Measurements from ENCODE around the gene MED22. TPM values are rescaled to one million over a fixed set of nuclear protein-coding genes. Genes with fewer than 3 reads are reported as not detected.

Gene MED22
- total RNA-seq, 1 experiment from 2014 or later = 18.6 TPM

DNA sequence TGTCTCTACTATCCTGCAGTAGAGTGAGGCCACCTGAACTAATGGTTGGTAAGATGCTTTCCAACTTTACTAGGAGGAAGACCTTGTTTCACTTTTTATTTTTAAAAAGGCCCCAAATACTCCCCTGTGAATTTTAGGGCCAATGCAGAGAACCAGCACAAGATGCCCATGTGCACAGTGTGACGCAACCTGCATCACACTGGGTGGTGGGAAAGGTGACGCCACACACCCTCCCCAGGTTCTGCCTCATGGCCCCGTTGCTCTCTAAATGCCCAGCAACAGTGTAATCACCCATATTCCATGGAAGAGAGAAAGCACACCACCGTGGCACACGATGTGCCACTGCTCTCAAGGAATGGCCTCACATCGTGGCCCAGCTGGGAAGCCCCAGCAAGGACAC, 21.5 kb upstream of the MED22 start:
- no peak overlapping the region for H3K27ac ChIP-seq (ENCODE audit: low read depth, low read length)
- peaks cover 31 to 54% of the 10 kb centered on the region in 2 experiments; a peak in 3 of 4 replicates for H3K36me3 ChIP-seq (ENCODE audit: control insufficient read depth in 1 of 2, insufficient read depth in 2 of 2, low read length in 2 of 2)
- H2AFZ ChIP-seq (ENCODE audit: low read depth, low read length, poor library complexity, severe bottlenecking) = no peak overlapping the region
- no peaks in the 10 kb centered on the region for H3K27me3 ChIP-seq (ENCODE audit: insufficient read depth, low read length)
- POLR2A ChIA-PET = no interaction called here
- BruUV-seq (replicated peaks) = no TSS peak
- no peak for DNase-seq (ENCODE audit: low read depth, low spot score)
- peaks cover 0 to 2% of the 10 kb centered on the region in 2 experiments; a peak in 2 of 4 replicates for H3K4me1 ChIP-seq (ENCODE audit: control insufficient read depth in 1 of 2, insufficient read depth in 2 of 2, low read length in 2 of 2)
- ATAC-seq = no peak
- no peak overlapping the region for H3K4me2 ChIP-seq (ENCODE audit: low read length)
- no peak overlapping the region for H3K4me3 ChIP-seq (replicated peaks in 1 of 2; ENCODE audit: low read depth in 1 of 2, low read length in 2 of 2)
- no peaks in the 10 kb centered on the region for H3K9me2 ChIP-seq (ENCODE audit: insufficient read depth)
- TF ChIP-seq, protein P1, sequence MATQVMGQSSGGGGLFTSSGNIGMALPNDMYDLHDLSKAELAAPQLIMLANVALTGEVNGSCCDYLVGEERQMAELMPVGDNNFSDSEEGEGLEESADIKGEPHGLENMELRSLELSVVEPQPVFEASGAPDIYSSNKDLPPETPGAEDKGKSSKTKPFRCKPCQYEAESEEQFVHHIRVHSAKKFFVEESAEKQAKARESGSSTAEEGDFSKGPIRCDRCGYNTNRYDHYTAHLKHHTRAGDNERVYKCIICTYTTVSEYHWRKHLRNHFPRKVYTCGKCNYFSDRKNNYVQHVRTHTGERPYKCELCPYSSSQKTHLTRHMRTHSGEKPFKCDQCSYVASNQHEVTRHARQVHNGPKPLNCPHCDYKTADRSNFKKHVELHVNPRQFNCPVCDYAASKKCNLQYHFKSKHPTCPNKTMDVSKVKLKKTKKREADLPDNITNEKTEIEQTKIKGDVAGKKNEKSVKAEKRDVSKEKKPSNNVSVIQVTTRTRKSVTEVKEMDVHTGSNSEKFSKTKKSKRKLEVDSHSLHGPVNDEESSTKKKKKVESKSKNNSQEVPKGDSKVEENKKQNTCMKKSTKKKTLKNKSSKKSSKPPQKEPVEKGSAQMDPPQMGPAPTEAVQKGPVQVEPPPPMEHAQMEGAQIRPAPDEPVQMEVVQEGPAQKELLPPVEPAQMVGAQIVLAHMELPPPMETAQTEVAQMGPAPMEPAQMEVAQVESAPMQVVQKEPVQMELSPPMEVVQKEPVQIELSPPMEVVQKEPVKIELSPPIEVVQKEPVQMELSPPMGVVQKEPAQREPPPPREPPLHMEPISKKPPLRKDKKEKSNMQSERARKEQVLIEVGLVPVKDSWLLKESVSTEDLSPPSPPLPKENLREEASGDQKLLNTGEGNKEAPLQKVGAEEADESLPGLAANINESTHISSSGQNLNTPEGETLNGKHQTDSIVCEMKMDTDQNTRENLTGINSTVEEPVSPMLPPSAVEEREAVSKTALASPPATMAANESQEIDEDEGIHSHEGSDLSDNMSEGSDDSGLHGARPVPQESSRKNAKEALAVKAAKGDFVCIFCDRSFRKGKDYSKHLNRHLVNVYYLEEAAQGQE (IDR thresholded peaks at IDR 0.05; ENCODE audit: low read depth) = no peak
- TF ChIP-seq ATF3 (IDR thresholded peaks at IDR 0.05) = no peak
- TF ChIP-seq CEBPB (IDR thresholded peaks at IDR 0.05; ENCODE audit: low read depth) = no peak
- CTCF ChIA-PET = no interaction called here
- no peaks in the 10 kb centered on the region for H3K9me3 ChIP-seq (ENCODE audit: control insufficient read depth in 1 of 2, insufficient read depth in 1 of 2, low read depth in 1 of 2, low read length in 2 of 2)
- intact Hi-C loops (cut with micrococcal nuclease) = no loop called here
- peaks cover 9% of the 10 kb centered on the region; the same call in 1 of the 2 replicates for H4K20me1 ChIP-seq (ENCODE audit: insufficient read depth)
- H3K9ac ChIP-seq (ENCODE audit: low read length) = no peak overlapping the region
- RAD21 ChIA-PET (ENCODE audit: low non-redundant PET in 1 of 2, low total read pairs in 2 of 2, uncharacterized antibody in 2 of 2, unreplicated experiment in 2 of 2) = no interaction called here
- H3K79me2 ChIP-seq (ENCODE audit: insufficient read depth, low read length) = peaks cover 84% of the 10 kb centered on the region

DNA sequence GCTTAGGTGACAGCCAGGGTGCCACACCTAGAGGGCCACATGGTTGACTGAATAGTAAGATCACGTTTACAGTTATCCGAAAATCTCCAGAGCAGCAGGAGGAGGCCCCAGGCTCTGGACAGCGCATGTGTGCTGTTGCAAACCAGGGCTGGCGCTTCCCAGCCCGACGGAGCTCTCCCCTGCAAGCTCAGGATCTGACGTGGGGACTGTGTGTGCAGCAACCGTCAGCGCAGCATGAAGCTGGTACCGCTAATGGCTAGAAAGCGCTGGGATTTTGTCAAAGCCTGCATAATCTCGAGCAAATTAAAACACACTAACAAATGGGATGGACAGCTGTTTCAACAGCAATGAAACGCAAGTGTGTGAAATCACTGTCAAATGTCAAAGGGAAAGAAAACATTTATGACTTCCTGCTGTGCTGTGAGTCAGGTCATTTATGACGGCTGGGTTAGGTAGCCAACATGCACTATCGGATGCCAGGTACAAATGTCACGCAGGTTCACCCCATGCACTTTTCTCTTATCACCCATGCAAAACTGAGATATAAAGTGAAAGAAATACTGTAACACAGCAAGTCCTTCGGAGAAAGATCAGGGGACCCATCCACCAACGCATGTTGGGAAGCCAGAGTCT, 20.4 kb upstream of the MED22 start:
- H3K9me2 ChIP-seq (ENCODE audit: insufficient read depth) = no peaks in the 10 kb centered on the region
- no peaks in the 10 kb centered on the region for H3K9me3 ChIP-seq (ENCODE audit: control insufficient read depth in 1 of 2, insufficient read depth in 1 of 2, low read depth in 1 of 2, low read length in 2 of 2)
- no peak for TF ChIP-seq YY1 (IDR thresholded peaks at IDR 0.05; ENCODE audit: extremely low read depth, insufficient replicate concordance, low read depth, low read length)
- TF ChIP-seq POLR2AphosphoS5 (IDR thresholded peaks at IDR 0.05; ENCODE audit: low read depth, low read length) = no peak
- no peak for TF ChIP-seq CBX3 (IDR thresholded peaks at IDR 0.05; ENCODE audit: low read depth)
- TF ChIP-seq SP1 (IDR thresholded peaks at IDR 0.05; ENCODE audit: low read depth) = no peak
- no peak for TF ChIP-seq ATF3 (IDR thresholded peaks at IDR 0.05)
- RAD21 ChIA-PET (ENCODE audit: low non-redundant PET in 1 of 2, low total read pairs in 2 of 2, uncharacterized antibody in 2 of 2, unreplicated experiment in 2 of 2) = no interaction called here
- H3K9ac ChIP-seq (ENCODE audit: low read length) = no peak overlapping the region
- no peak overlapping the region for H3K4me3 ChIP-seq (replicated peaks in 1 of 2; ENCODE audit: low read depth in 1 of 2, low read length in 2 of 2)
- H2AFZ ChIP-seq (ENCODE audit: low read depth, low read length, poor library complexity, severe bottlenecking) = no peak overlapping the region
- CTCF ChIA-PET = no interaction called here
- DNase-seq (ENCODE audit: low read depth, low spot score) (no peak), ATAC-seq (no peak)
- POLR2A ChIA-PET = no interaction called here
- no peak overlapping the region for H3K27ac ChIP-seq (ENCODE audit: low read depth, low read length)
- H3K27me3 ChIP-seq (ENCODE audit: insufficient read depth, low read length) = no peaks in the 10 kb centered on the region
- BruUV-seq (replicated peaks) = no TSS peak
- peaks cover 3% of the 10 kb centered on the region; the same call in 1 of the 2 replicates for H4K20me1 ChIP-seq (ENCODE audit: insufficient read depth)
- peaks cover 35 to 57% of the 10 kb centered on the region in 2 experiments; a peak in 3 of 4 replicates for H3K36me3 ChIP-seq (ENCODE audit: control insufficient read depth in 1 of 2, insufficient read depth in 2 of 2, low read length in 2 of 2)
- H3K79me2 ChIP-seq (ENCODE audit: insufficient read depth, low read length) = peaks cover 77% of the 10 kb centered on the region
- intact Hi-C loops (cut with micrococcal nuclease) = no loop called here
- H3K4me2 ChIP-seq (ENCODE audit: low read length) = no peak overlapping the region
- no peaks in the 10 kb centered on the region; a peak in 1 of 4 replicates for H3K4me1 ChIP-seq (ENCODE audit: control insufficient read depth in 1 of 2, insufficient read depth in 2 of 2, low read length in 2 of 2)
